Type B pancreatic cell (in vitro differentiated cells): ENCODE data around the gene ATXN2. TPM values are rescaled to one million over a fixed set of nuclear protein-coding genes. Genes with fewer than 3 reads are reported as not detected.

Experiments used
- DNase-seq: peaks from one replicate; pipeline ENCODE4 v3.0.0; 2021; ENCODE audit warnings: mixed read lengths; ENCODE audit not compliant: unreplicated experiment; ENCODE audit errors: extremely low spot score
- H3K27ac Mint-ChIP-seq: 2 replicates; pipeline ENCODE4 v1.8.0; 2021; ENCODE audit warnings: mild to moderate bottlenecking, mixed read lengths
- H3K27me3 Mint-ChIP-seq: 2 replicates; pipeline ENCODE4 v1.8.0; 2021; ENCODE audit warnings: mixed read lengths
- H3K36me3 Mint-ChIP-seq: 2 replicates; pipeline ENCODE4 v1.8.0; 2021; ENCODE audit warnings: mixed read lengths
- H3K4me1 Mint-ChIP-seq: one replicate; pipeline ENCODE4 v1.8.0; 2021; ENCODE audit warnings: mixed read lengths; ENCODE audit not compliant: unreplicated experiment
- H3K4me3 Mint-ChIP-seq: 2 replicates; pipeline ENCODE4 v1.8.0; 2021; ENCODE audit warnings: mild to moderate bottlenecking, mixed read lengths
- H3K9me3 Mint-ChIP-seq: 2 replicates; pipeline ENCODE4 v1.8.0; 2021; ENCODE audit warnings: mixed read lengths
- total RNA-seq: library from RNA; stranded (reverse); gene quantifications from 2 replicates; pipeline ENCODE4 v1.2.1, GENCODE V29; 2021; ENCODE audit warnings: low replicate concordance
- TF ChIP-seq, protein P1 (sequence below): fragments of 200-600 bp; sonication (generic); conservative IDR thresholded peaks from 2 replicates; pipeline ENCODE4 v1.5.0; 2021; ENCODE audit warnings: antibody characterized with exemption, mild to moderate bottlenecking

The ATXN2 gene
- total RNA-seq, 1 donor from 2014 or later = 80.9 TPM

- TF ChIP-seq, protein P1, sequence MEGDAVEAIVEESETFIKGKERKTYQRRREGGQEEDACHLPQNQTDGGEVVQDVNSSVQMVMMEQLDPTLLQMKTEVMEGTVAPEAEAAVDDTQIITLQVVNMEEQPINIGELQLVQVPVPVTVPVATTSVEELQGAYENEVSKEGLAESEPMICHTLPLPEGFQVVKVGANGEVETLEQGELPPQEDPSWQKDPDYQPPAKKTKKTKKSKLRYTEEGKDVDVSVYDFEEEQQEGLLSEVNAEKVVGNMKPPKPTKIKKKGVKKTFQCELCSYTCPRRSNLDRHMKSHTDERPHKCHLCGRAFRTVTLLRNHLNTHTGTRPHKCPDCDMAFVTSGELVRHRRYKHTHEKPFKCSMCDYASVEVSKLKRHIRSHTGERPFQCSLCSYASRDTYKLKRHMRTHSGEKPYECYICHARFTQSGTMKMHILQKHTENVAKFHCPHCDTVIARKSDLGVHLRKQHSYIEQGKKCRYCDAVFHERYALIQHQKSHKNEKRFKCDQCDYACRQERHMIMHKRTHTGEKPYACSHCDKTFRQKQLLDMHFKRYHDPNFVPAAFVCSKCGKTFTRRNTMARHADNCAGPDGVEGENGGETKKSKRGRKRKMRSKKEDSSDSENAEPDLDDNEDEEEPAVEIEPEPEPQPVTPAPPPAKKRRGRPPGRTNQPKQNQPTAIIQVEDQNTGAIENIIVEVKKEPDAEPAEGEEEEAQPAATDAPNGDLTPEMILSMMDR = no peak
- Mint-ChIP-seq H3K27ac (no peak overlapping the region), H3K4me1 (peaks cover 37% of the 10 kb centered on the region), H3K9me3 (no peaks in the 10 kb centered on the region), H3K27me3 (peaks cover 28% of the 10 kb centered on the region), H3K4me3 (no peak overlapping the region), H3K36me3 (no peaks in the 10 kb centered on the region)
- no peak for DNase-seq
These were observed 190.3 kb downstream of the ATXN2 start for GRCh38 chr12:111408686-111409402.

DNA sequence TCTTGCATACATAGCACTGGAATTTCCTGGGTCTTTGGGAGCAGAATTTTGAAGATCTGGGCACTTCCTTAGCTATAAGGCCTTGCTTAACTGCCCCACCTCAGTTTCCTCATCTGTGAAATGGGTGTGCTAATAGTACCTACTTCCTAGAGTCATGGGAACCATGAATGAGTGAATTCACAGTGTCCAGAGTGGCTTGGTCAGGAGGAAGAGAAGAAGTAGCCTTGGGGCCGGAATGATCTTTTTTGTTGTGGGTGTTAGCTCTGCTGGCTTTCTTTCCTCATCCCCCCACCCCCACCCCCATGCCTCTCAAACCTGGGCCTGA, 191.0 kb downstream of the ATXN2 start:
- no peak overlapping the region for H3K27ac Mint-ChIP-seq

DNA sequence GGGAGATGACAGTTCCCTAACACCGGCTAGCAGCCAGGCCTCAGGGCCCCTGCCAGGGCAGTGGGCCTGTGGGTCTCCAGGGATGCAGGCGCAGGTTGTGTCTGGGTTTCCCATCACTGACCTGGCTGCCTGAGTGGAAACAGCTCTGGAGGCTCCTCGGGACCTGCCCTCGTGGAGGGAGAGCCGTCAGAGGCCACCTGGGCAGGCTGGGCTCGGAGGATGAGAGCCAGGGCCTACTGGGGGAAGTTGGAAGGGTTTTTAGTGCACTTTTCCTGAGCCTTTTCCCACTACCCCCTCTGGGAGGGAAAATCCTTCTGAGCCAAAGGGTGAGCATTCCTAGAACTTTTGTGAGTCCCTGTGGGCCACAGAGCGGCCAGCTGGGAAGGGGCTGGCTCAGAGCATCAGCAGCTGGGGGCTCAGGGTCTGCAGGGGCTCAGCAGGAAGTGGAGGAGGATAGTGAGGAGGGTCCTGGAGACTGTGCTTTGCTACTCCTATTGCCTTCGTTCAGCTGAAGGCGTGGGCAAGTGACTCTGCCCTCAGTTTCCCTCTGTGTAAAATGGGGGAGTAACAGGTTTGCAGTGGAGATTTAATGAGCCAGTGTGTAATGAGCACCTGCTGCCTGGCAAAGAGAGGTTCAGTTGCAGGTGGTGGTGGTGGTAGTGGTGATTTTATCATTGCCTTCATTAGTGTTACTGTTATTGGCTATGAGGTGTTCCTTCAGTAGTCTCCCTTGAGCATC, 191.6 kb downstream of the ATXN2 start:
- H3K27me3 Mint-ChIP-seq = peaks cover 29% of the 10 kb centered on the region
- no peak for DNase-seq

More for the DNA sequence above, 191.0 kb downstream of the ATXN2 start:
- no peaks in the 10 kb centered on the region for H3K9me3 Mint-ChIP-seq
- H3K4me1 Mint-ChIP-seq = peaks cover 33% of the 10 kb centered on the region
- H3K36me3 Mint-ChIP-seq = no peaks in the 10 kb centered on the region
- H3K27me3 Mint-ChIP-seq = peaks cover 26% of the 10 kb centered on the region
- DNase-seq = no peak
- TF ChIP-seq, protein P1 = no peak
- H3K4me3 Mint-ChIP-seq = no peak overlapping the region

DNA sequence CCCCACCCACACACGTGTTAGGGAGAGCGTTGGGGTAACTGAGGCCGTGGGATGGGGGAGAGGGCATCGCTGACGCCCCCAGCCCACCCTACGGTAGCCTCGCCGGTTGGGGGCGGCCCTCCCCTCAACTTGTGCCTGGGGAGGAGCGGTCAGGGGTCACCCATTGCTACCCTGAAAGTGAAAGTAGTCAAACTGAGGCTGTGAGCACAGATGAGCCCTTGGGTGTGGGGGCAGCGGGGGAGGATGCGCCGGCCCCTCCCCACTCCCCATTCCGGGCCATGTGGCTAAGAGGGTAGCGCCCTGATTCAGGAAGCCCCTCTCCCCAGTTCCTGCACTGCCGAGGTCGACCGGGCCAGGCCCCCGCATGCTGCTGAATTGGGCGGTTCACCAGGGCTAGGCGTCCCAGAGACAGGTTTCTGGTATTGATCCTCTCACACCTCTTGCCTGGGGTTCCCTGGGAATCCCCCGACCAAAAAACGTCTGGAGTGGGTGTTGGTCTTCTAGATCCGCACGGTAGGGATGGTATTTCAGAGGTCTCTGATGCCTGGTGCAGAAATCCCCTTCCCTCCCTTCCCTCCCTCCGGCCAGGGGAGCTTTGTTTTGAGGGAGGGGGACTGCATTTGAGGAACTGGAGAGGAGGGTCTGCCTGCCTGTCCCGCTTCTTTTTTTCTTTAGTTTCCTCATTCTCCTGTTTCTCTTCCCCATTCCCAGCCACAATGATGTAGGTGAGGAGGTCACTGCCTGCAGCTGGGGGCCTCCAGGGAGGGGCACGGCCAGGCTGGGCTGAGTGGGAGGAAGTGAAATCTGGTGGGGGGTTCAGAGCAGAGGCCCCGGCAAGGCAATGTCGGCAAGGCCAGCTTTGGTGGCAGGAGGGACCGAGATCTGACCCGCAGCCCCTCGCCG, 192.4 kb downstream of the ATXN2 start:
- peak overlapping the region; percentile 85 for H3K4me3 Mint-ChIP-seq
- TF ChIP-seq, protein P1 = no peak
- no peak for DNase-seq
- H3K27ac Mint-ChIP-seq = no peak overlapping the region
- H3K4me1 Mint-ChIP-seq = peaks cover 27% of the 10 kb centered on the region
- H3K36me3 Mint-ChIP-seq = no peaks in the 10 kb centered on the region
- peaks cover 26% of the 10 kb centered on the region for H3K27me3 Mint-ChIP-seq
- no peaks in the 10 kb centered on the region for H3K9me3 Mint-ChIP-seq

More for the DNA sequence above, 191.6 kb downstream of the ATXN2 start:
- no peak overlapping the region for H3K27ac Mint-ChIP-seq
- H3K4me1 Mint-ChIP-seq = peaks cover 31% of the 10 kb centered on the region
- peak overlapping the region; percentile 85 for H3K4me3 Mint-ChIP-seq
- no peaks in the 10 kb centered on the region for H3K36me3 Mint-ChIP-seq
- TF ChIP-seq, protein P1 = no peak
- no peaks in the 10 kb centered on the region for H3K9me3 Mint-ChIP-seq

DNA sequence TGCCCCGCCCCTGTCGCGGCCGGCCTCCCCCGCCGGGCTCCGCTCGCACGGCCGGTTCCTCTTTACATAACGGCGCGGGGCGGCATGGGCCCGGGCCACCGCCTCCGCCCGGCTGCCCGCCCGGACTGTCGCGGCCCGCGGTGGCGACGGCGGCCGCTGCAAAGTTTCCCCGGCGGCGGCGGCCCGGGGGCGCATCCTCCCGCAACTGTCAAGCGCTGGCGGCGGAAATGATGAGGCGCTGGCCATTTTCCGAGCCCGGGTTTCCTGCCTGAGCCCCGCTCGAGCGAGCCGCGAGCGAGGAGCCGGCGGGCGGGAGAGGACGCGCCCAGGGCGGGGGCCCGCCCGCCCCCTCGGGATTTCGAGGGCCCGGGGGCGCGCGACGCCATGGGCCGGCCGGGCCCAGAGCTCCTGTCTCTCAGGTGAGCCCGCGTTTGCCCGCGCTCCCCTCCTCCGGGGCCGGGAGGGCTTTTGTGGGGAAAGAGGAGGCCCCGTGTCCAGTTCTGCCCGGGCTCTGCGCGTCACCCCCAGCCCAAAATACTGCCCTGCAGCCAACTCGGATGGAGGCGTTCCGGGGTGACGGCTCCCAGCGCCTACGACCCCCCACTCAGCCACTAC, 193.1 kb downstream of the ATXN2 start, which contains the start of gene SH2B3:
Gene SH2B3, plus strand, starts transcription at position 65 of the 615 bp plus-strand sequence. CDS start 12,223 bp downstream, outside the sequence.
- Mint-ChIP-seq H3K36me3 (no peaks in the 10 kb centered on the region), H3K27ac (peak within 1 kb of the TSS; percentile 74), H3K9me3 (no peaks in the 10 kb centered on the region), H3K4me3 (peak within 1 kb of the TSS; percentile 87), H3K27me3 (peaks cover 26% of the 10 kb centered on the region), H3K4me1 (peaks cover 27% of the 10 kb centered on the region)
- TF ChIP-seq, protein P1 = no peak
- DNase-seq = no peak
